HEK293T (cell line): ENCODE measurements around the gene FANCI.

Experiments used
- CTCF ChIA-PET: fragments of 350-600 bp; formaldehyde crosslinking; extraction: SDS; loops from one replicate; lab custom pipeline; 2021; ENCODE audit warnings: antibody characterized with exemption, inconsistent platforms; lab: Yijun Ruan, JAX
- POLR2A ChIA-PET: fragments of 350-600 bp; formaldehyde crosslinking; extraction: SDS; loops from one replicate; lab custom pipeline; 2020; ENCODE audit warnings: antibody characterized with exemption, inconsistent platforms; lab: Yijun Ruan, JAX
- DNase-seq: peaks from one replicate; pipeline ENCODE4 v3.0.0; 2012; ENCODE audit warnings: mixed read lengths; ENCODE audit errors: extremely low spot score
- ARNT ChIP-seq: fragments of 450-650 bp; IDR thresholded peaks from 2 replicates; pipeline ENCODE4 v1.6.1; 2017; ENCODE audit warnings: mild to moderate bottlenecking
- BHLHE40 ChIP-seq: fragments of 450-650 bp; IDR thresholded peaks from 2 replicates; pipeline ENCODE4 v1.6.1; 2016; ENCODE audit warnings: mild to moderate bottlenecking, moderate library complexity, borderline replicate concordance
- CTBP1 ChIP-seq: fragments of 450-650 bp; IDR thresholded peaks from 2 replicates; pipeline ENCODE4 v1.6.1; 2016; ENCODE audit warnings: borderline replicate concordance
- ELF4 ChIP-seq: fragments of 450-650 bp; IDR thresholded peaks from 2 replicates; pipeline ENCODE4 v1.6.1; 2017; ENCODE audit warnings: antibody characterized with exemption
- FOXA1 ChIP-seq: fragments of 450-650 bp; IDR thresholded peaks from 2 replicates; pipeline ENCODE4 v1.6.1; 2016; ENCODE audit warnings: mild to moderate bottlenecking
- FOXK2 ChIP-seq: fragments of 450-650 bp; IDR thresholded peaks from 2 replicates; pipeline ENCODE4 v1.6.1; 2016; ENCODE audit warnings: mild to moderate bottlenecking
- FOXM1 ChIP-seq: fragments of 450-650 bp; IDR thresholded peaks from 2 replicates; pipeline ENCODE4 v1.6.1; 2017; ENCODE audit warnings: mild to moderate bottlenecking, borderline replicate concordance
- HDGF ChIP-seq: fragments of 450-650 bp; IDR thresholded peaks from 2 replicates; pipeline ENCODE4 v1.6.1; 2017; ENCODE audit warnings: antibody characterized with exemption, borderline replicate concordance
- L3MBTL2 ChIP-seq: fragments of 450-650 bp; conservative IDR thresholded peaks from 2 replicates; pipeline ENCODE4 v1.6.1; 2016; ENCODE audit warnings: mild to moderate bottlenecking
- LEF1 ChIP-seq: fragments of 450-650 bp; IDR thresholded peaks from 2 replicates; pipeline ENCODE4 v1.6.1; 2017; ENCODE audit warnings: mild to moderate bottlenecking, borderline replicate concordance
- NFRKB ChIP-seq: fragments of 450-650 bp; IDR thresholded peaks from 2 replicates; pipeline ENCODE4 v1.6.1; 2016; ENCODE audit warnings: mild to moderate bottlenecking, moderate library complexity
- SP1 ChIP-seq: fragments of 450-650 bp; IDR thresholded peaks from 2 replicates; pipeline ENCODE4 v1.6.1; 2017
- SUZ12 ChIP-seq: fragments of 450-650 bp; IDR thresholded peaks from 2 replicates; pipeline ENCODE4 v1.6.1; 2016; ENCODE audit warnings: mild to moderate bottlenecking
- TARDBP ChIP-seq: fragments of 450-650 bp; IDR thresholded peaks from 2 replicates; pipeline ENCODE4 v1.6.1; 2016
- ZNF384 ChIP-seq: fragments of 450-650 bp; IDR thresholded peaks from 2 replicates; pipeline ENCODE4 v1.6.1; 2016
- TF ChIP-seq, protein P1 (sequence below): fragments of 450-650 bp; IDR thresholded peaks from 2 replicates; pipeline ENCODE4 v1.6.1; 2016

The FANCI gene

DNA sequence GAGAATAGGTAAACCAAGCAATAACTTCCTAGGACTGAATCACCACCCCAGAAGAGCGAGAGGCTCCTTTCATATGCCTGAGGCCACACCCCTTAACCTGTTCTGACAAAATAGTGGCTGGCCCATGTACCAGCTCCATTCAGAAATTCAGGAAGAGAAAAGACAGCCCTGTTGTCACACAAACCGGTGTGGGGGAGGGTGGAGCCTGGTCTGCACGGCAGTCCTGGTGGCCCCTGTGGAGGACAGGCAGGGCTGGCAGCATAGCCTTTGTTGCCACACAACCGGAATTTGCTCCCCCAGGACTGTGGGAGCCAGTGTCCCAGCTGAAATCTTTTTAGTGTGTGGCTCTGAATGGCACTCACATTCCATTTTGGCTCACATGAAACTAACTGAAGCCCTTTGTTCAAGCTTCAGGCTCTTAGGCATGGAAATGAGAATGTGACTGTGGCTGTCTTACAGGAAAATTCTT is 46.2 kb upstream of the FANCI start:
- peak; percentile 30 for DNase-seq
- ChIA-PET POLR2A (interaction anchor here (0.8 kb wide), 1 partner anchor 46 kb away, joined by 3 read pairs; the partner anchor contains the start of gene FANCI), CTCF (interaction anchor here (1.0 to 2.5 kb wide), 4 partner anchors 9 to 47 kb away, joined by 3 to 13 read pairs (median 5); no protein-coding TSS in a partner anchor)
- TF ChIP-seq ELF4 (no peak), FOXA1 (no peak), ZNF384 (no peak), HDGF (no peak), LEF1 (no peak), SUZ12 (no peak), NFRKB (no peak), FOXM1 (no peak), ARNT (no peak)

DNA sequence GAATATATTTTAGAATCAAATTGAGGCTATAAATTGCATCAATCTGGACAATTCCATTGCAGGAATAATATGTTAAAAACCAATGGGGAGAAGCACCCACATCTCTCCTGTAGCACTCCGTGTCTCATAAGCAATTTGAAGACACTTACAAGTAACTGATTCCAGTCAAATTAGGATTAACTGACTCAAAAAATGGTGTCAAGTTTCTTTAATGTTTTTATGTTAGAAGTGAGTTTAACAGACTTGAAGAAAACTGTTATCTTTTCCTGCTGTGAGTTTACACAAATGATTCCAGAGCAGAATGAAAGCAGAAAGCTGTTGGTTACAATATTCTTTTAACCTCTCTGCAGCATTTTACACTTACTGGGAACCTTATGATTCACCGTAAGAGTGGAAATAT is 45.6 kb upstream of the FANCI start:
- TF ChIP-seq ARNT = no peak
- TF ChIP-seq L3MBTL2 = no peak
- TF ChIP-seq ZNF384 = no peak
- no peak for TF ChIP-seq NFRKB
- TF ChIP-seq FOXK2 = no peak
- no peak for TF ChIP-seq BHLHE40
- no peak for TF ChIP-seq TARDBP
- no peak for TF ChIP-seq SP1
- TF ChIP-seq FOXA1 = no peak
- no peak for TF ChIP-seq SUZ12
- DNase-seq = no peak
- POLR2A ChIA-PET = no interaction called here
- CTCF ChIA-PET = interaction anchor here (1.0 to 2.5 kb wide), 2 partner anchors 9 to 11 kb away, joined by 3 to 13 read pairs; no protein-coding TSS in a partner anchor

DNA sequence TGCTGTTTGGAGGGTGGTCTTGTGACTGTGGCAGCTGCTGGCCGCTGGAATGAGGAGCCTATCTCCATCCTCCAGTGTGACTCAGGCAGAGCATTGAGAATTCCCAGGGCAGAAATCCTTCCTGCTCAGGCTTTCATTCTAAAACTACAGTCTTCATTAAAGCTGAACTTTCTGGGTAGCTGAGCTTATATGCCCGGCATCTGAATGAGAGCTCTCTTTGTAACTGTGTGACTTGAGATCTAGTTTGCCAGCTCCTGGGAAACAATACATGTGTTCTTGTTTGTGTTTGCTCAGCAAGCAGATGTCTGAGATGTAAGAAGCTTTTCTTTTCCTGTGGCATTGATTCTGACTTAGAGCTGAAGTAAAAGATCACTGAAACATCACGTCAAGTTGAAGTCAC is 44.8 kb upstream of the FANCI start:
- no peak for DNase-seq
- TF ChIP-seq ELF4 = no peak
- no peak for TF ChIP-seq ARNT
- no peak for TF ChIP-seq FOXA1
- TF ChIP-seq, protein P1, sequence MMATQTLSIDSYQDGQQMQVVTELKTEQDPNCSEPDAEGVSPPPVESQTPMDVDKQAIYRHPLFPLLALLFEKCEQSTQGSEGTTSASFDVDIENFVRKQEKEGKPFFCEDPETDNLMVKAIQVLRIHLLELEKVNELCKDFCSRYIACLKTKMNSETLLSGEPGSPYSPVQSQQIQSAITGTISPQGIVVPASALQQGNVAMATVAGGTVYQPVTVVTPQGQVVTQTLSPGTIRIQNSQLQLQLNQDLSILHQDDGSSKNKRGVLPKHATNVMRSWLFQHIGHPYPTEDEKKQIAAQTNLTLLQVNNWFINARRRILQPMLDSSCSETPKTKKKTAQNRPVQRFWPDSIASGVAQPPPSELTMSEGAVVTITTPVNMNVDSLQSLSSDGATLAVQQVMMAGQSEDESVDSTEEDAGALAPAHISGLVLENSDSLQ = no peak
- no peak for TF ChIP-seq NFRKB
- TF ChIP-seq ZNF384 = no peak
- TF ChIP-seq L3MBTL2 = no peak
- no peak for TF ChIP-seq BHLHE40
- TF ChIP-seq CTBP1 = no peak
- TF ChIP-seq SP1 = no peak
- no peak for TF ChIP-seq FOXK2
- TF ChIP-seq SUZ12 = no peak
- ChIA-PET CTCF (interaction anchor here (0.8 to 2.5 kb wide), 3 partner anchors 8 to 28 kb away, joined by 3 to 13 read pairs (median 4); no protein-coding TSS in a partner anchor), POLR2A (no interaction called here)

DNA sequence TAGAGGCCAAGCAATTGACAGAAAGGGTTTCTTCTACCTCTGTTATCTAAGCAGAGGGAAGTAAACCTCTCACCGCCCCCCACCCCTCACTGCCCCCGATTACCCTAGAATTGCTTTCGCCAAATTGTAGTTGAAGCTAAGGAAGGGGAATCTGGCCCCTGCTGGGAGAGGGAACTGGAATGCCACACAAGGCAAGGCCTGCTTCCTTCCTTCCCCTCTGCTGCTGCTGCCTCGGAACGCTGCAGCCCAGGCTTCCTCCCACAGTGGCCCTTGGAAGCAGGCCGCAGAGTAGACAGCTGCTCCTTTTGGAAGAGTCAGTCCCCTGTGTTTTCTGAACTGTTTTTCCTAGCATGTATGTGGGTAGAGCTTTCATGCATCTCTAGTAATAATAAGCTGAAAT is 44.0 kb upstream of the FANCI start:
- ChIA-PET CTCF (interaction anchor here (0.6 to 1.6 kb wide), 3 partner anchors 22 to 545 kb away, joined by 3 to 4 read pairs (median 3); no protein-coding TSS in a partner anchor), POLR2A (no interaction called here)
- DNase-seq = no peak
- TF ChIP-seq CTBP1 = no peak
- no peak for TF ChIP-seq ELF4
- no peak for TF ChIP-seq FOXK2
- TF ChIP-seq NFRKB = no peak
- no peak for TF ChIP-seq ZNF384
- TF ChIP-seq FOXM1 = no peak
- TF ChIP-seq HDGF = no peak
- TF ChIP-seq L3MBTL2 = no peak
- TF ChIP-seq SUZ12 = no peak
- TF ChIP-seq SP1 = no peak
- TF ChIP-seq, protein P1 = no peak
- no peak for TF ChIP-seq ARNT
- TF ChIP-seq LEF1 = no peak
- no peak for TF ChIP-seq TARDBP
- no peak for TF ChIP-seq FOXA1
- TF ChIP-seq BHLHE40 = no peak

DNA sequence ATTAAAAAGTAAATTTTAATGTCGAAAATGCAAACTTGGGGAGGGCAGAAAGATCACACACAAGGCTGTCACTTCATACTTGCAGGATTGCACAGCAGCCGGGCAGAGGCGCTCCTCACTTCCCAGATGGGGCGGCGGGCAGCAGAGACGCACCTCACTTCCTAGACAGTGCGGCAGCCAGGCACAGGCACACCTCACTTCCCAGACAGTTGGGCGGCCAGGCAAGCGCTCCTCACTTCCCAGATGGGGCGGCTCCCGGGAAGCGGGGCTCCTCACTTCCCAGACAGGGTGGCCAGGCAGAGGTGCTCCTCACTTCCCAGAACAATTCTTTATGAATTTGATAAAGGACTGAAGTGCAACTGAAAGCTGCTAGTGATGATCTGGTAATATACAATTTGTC is 43.6 kb upstream of the FANCI start:
- no peak for TF ChIP-seq L3MBTL2
- no peak for TF ChIP-seq ARNT
- TF ChIP-seq SUZ12 = no peak
- TF ChIP-seq ELF4 = no peak
- no peak for TF ChIP-seq HDGF
- TF ChIP-seq FOXK2 = no peak
- no peak for TF ChIP-seq CTBP1
- TF ChIP-seq TARDBP = no peak
- TF ChIP-seq ZNF384 = no peak
- TF ChIP-seq, protein P1 = no peak
- TF ChIP-seq SP1 = no peak
- no peak for TF ChIP-seq LEF1
- no peak for TF ChIP-seq FOXA1
- no peak for TF ChIP-seq BHLHE40
- DNase-seq = no peak
- ChIA-PET CTCF (interaction anchor here (0.6 to 1.6 kb wide), 2 partner anchors 29 to 545 kb away, joined by 3 to 4 read pairs; no protein-coding TSS in a partner anchor), POLR2A (no interaction called here)

DNA sequence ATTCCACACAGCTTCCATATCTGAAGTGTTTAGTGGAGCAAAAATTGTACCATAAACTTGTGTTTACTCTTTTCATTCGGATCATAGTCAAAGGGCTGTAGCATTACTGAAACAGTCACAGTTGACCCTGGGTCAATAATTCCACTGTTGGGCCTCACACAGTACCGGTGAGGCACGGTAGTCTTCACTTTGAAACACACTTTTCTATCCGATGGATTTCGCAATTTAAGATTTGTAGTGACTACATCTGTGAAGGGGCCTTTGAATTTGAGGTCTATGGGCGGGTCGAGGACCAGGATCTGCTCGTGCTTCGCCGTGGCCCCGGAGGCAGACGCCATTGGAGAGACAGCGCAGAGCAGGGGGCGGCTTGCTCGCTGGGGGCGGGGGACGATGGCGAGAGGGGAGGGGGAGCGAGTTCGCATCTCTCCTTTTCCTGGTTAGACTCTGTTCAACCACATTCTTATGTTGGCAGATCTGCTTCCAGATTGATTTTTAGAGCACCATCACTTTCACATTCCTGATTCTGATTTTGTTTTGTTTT is 42.2 kb upstream of the FANCI start:
- CTCF ChIA-PET = no interaction called here

More for the DNA sequence above, 42.2 kb upstream of the FANCI start:
- POLR2A ChIA-PET = no interaction called here
- TF ChIP-seq FOXA1 = no peak
- TF ChIP-seq FOXM1 = no peak
- no peak for TF ChIP-seq SP1
- no peak for TF ChIP-seq NFRKB
- TF ChIP-seq, protein P1 = no peak
- no peak for TF ChIP-seq ZNF384
- TF ChIP-seq BHLHE40 = no peak
- no peak for TF ChIP-seq ELF4
- no peak for TF ChIP-seq SUZ12
- no peak for TF ChIP-seq HDGF
- no peak for TF ChIP-seq FOXK2
- no peak for TF ChIP-seq L3MBTL2
- no peak for TF ChIP-seq ARNT
- TF ChIP-seq LEF1 = no peak
- no peak for TF ChIP-seq TARDBP
- no peak for TF ChIP-seq CTBP1
- no peak for DNase-seq
